Dermis lymphatic vessel endothelial cell (primary cell): ENCODE data around the gene OPHN1. TPM values are rescaled to one million over a fixed set of nuclear protein-coding genes. Genes with fewer than 3 reads are reported as not detected.

Experiments used
- total RNA-seq: library from RNA; depleted of rRNA; stranded (reverse); fragments of >200 nt; gene quantifications from 2 replicates; pipeline ENCODE4 v1.2.1, GENCODE V29; 2014

The OPHN1 gene
- total RNA-seq = 9.1 and 10.6 TPM in 2 replicates

GRCh38 chrX:68433155-68433980, at the start of gene OPHN1:
Gene OPHN1, minus strand, starts transcription at chrX:68433495. Its CDS starts 475 bp downstream, at chrX:68433020.

Other genes starting within 250 kb of the OPHN1 start
- 18.7 and 21.7 TPM in 2 replicates for gene YIPF6, start 65.6 kb upstream of the OPHN1 start, total RNA-seq
- 37.6 and 54.2 TPM in 2 replicates for gene STARD8, start 214.2 kb upstream of the OPHN1 start, total RNA-seq